ENCODE measurements around the gene PROCR.

GRCh38 chr20:35215066-35215956 is 43.4 kb downstream of the PROCR start:
- TF ChIP-seq CTCF (IDR thresholded peaks at IDR 0.05; ENCODE audit: low read depth, low read length, poor library complexity, severe bottlenecking), result no peak
- TF ChIP-seq EZH2phosphoT487 (IDR thresholded peaks at IDR 0.05; ENCODE audit: borderline replicate concordance, low read length), result no peak
